H54 (cell line): ENCODE results near the gene DPP6.
"Not testable (repeated sequence)": the region's sequence is repeated elsewhere in the genome, so short reads cannot be mapped to it uniquely, and the experiment has no call there.

Source experiments
- DNase-seq: peaks from one replicate; pipeline ENCODE4 v3.0.0; 2011; ENCODE audit warnings: low spot score, mixed read lengths; ENCODE audit not compliant: insufficient read length
- FAIRE-seq: peaks from 3 replicates; lab custom pipeline; 2011; peaks lifted over from hg19 to GRCh38; lab: Jason Lieb, UNC

DPP6 gene

GRCh38 chr7:154051643-154052529 lies at the start of gene DPP6:
DPP6 (plus strand) TSS chr7:154052398.
- not testable (repeated sequence) for DNase-seq, FAIRE-seq

- not testable (repeated sequence) for DNase-seq, FAIRE-seq
These were observed 42.7 kb upstream of the DPP6 start for GRCh38 chr7:154009423-154009911.

- DNase-seq, FAIRE-seq: not testable (repeated sequence)
These were observed 41.3 kb upstream of the DPP6 start for GRCh38 chr7:154010726-154011568.

GRCh38 chr7:154012800-154013199 lies 39.4 kb upstream of the DPP6 start:
- DNase-seq, FAIRE-seq: not testable (repeated sequence)

- FAIRE-seq, DNase-seq: not testable (repeated sequence)
These were observed 36.6 kb upstream of the DPP6 start for GRCh38 chr7:154015636-154016035.

- not testable (repeated sequence) for DNase-seq, FAIRE-seq
These were observed 33.8 kb upstream of the DPP6 start for GRCh38 chr7:154018354-154018753.

GRCh38 chr7:154027805-154028204 lies 24.4 kb upstream of the DPP6 start:
- FAIRE-seq: not testable (repeated sequence)

GRCh38 chr7:154030476-154031080 lies 21.6 kb upstream of the DPP6 start:
- FAIRE-seq, DNase-seq: not testable (repeated sequence)

More at GRCh38 chr7:154027805-154028204, 24.4 kb upstream of the DPP6 start:
- DNase-seq: not testable (repeated sequence)

- not testable (repeated sequence) for DNase-seq
- FAIRE-seq: peak; percentile 27
These were observed 12.6 kb upstream of the DPP6 start for GRCh38 chr7:154039466-154040165.

- DNase-seq, FAIRE-seq: not testable (repeated sequence)
These were observed 1.8 kb upstream of the DPP6 start for GRCh38 chr7:154050394-154050793.

GRCh38 chr7:154051006-154051642 lies 1.1 kb upstream of the DPP6 start:
- FAIRE-seq, DNase-seq: not testable (repeated sequence)

GRCh38 chr7:154052530-154053252 lies 493 bp downstream of the DPP6 start:
- FAIRE-seq, DNase-seq: not testable (repeated sequence)

- FAIRE-seq, DNase-seq: not testable (repeated sequence)
These were observed 1.5 kb downstream of the DPP6 start for GRCh38 chr7:154053466-154054312.

GRCh38 chr7:154054664-154055063 lies 2.5 kb downstream of the DPP6 start:
- FAIRE-seq: not testable (repeated sequence)

GRCh38 chr7:154055491-154056106 lies 3.4 kb downstream of the DPP6 start:
- not testable (repeated sequence) for DNase-seq, FAIRE-seq

More at GRCh38 chr7:154054664-154055063, 2.5 kb downstream of the DPP6 start:
- DNase-seq: not testable (repeated sequence)

GRCh38 chr7:154058783-154059182 lies 6.6 kb downstream of the DPP6 start:
- not testable (repeated sequence) for DNase-seq, FAIRE-seq
